NT2/D1 (cell line): ENCODE results near the gene CLASP2.

Experiments
- SUZ12 ChIP-seq: IDR thresholded peaks from 2 replicates; pipeline ENCODE4 v1.6.1; 2011; ENCODE audit not compliant: insufficient read length, insufficient read depth; ENCODE audit errors: extremely low read depth
- YY1 ChIP-seq: IDR thresholded peaks from 2 replicates; pipeline ENCODE4 v1.6.1; 2011; ENCODE audit not compliant: insufficient read length, insufficient read depth
- ZNF274 ChIP-seq: IDR thresholded peaks from 2 replicates; pipeline ENCODE4 v1.6.1; 2011; ENCODE audit warnings: mild to moderate bottlenecking, low read depth, low read length

GRCh38 chr3:33750211-33750548 is 32.1 kb upstream of the CLASP2 start:
- TF ChIP-seq ZNF274 (no peak), YY1 (no peak), SUZ12 (no peak)
